GOT3 (cell line): Measurements from ENCODE around the gene RPLP2.

Source experiments
- DNase-seq: peaks from one replicate; lab custom pipeline; 2025; ENCODE audit warnings: mixed read lengths; lab: John Stamatoyannopoulos, UW

RPLP2 gene

DNA sequence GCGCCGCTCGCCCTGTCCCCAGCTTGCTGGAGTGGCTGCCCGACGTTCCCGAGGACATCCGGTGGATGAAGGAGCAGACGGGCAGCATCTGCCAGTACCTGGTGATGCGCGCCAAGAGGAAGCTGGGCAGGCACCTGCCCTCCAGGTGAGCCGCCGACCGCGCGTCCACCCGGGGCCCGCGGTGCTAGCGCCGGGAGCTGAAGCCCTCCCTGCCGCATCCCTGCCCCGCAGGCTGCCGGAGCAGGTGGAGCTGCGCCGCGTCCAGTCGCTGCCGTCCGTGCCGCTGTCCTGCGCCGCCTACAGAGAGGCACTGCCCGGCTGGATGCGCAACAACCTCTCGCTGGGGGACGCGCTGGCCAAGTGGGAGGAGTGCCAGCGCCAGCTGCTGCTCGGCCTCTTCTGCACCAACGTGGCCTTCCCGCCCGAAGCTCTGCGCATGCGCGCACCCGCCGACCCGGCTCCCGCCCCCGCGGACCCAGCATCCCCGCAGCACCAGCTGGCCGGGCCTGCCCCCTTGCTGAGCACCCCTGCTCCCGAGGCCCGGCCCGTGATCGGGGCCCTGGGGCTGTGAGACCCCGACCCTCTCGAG, 14.6 kb downstream of the RPLP2 start:
- no peak for DNase-seq

DNA sequence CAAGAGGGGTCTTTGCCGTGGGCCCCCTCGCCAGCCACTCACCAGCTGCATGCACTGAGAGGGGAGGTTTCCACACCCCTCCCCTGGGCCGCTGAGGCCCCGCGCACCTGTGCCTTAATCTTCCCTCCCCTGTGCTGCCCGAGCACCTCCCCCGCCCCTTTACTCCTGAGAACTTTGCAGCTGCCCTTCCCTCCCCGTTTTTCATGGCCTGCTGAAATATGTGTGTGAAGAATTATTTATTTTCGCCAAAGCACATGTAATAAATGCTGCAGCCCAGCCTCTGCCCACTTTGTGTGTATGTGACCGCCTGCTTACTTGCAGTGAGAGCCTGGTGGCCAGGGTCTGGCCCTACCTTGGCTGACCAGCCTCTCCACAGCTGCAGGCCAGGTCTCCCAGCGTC, 15.2 kb downstream of the RPLP2 start:
- no peak for DNase-seq

- DNase-seq, result no peak
Measured at GRCh38 chr11:825366-826226, 15.8 kb downstream of the RPLP2 start.

DNA sequence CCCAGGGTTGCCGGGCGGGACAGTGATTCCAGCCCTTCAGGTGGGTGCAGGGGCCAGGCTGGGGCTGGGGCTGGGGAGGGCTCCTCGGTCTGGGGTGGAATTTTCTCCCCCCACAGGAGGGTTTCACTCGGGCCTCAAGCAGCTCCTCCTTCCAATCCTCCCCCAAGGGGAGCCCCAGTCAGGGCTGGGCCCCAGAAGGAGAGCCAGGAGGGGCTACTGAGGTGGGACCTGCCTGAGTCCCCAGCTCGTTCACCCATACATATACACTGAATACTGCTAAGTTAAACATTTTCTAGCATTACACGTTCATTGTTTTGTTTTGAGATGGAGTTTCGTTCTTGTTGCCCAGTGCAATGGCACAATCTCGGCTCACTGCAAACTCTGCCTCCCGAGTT, 16.5 kb downstream of the RPLP2 start:
- DNase-seq, result no peak

- no peak for DNase-seq
Measured at GRCh38 chr11:826836-827145, 17.0 kb downstream of the RPLP2 start.

GRCh38 chr11:827146-827896, 17.6 kb downstream of the RPLP2 start:
- no peak for DNase-seq

GRCh38 chr11:827897-828192, 18.1 kb downstream of the RPLP2 start, which contains the start of gene CRACR2B:
Gene CRACR2B (plus strand): TSS chr11:827919. CDS start chr11:828608, 689 bp downstream.
- no peak for DNase-seq

GRCh38 chr11:828506-829175, 18.9 kb downstream of the RPLP2 start:
- DNase-seq, result no peak

GRCh38 chr11:829176-829846, 19.5 kb downstream of the RPLP2 start:
- DNase-seq, result no peak

DNA sequence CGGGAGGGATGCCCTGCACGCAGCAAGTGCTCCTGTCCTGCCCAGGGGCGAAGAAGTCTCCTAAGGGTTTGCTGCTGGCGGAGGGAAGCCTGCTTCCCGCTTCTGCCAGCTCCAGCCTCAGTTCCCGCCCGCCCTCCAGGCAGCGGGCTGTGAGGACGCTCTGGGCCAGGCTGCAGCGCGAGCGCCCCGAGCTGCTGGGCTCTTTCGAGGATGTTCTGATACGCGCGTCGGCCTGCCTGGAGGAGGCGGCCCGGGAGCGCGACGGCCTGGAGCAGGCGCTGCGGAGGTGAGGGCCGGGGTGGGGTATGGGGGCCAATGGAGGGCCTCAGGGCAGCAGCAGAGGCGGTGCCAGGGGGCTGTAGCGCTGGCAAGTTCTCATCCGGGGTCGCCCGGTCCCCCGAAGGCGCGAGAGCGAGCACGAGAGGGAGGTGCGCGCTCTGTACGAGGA, 20.1 kb downstream of the RPLP2 start:
- no peak for DNase-seq

GRCh38 chr11:830295-831117, 20.7 kb downstream of the RPLP2 start:
- no peak for DNase-seq

DNA sequence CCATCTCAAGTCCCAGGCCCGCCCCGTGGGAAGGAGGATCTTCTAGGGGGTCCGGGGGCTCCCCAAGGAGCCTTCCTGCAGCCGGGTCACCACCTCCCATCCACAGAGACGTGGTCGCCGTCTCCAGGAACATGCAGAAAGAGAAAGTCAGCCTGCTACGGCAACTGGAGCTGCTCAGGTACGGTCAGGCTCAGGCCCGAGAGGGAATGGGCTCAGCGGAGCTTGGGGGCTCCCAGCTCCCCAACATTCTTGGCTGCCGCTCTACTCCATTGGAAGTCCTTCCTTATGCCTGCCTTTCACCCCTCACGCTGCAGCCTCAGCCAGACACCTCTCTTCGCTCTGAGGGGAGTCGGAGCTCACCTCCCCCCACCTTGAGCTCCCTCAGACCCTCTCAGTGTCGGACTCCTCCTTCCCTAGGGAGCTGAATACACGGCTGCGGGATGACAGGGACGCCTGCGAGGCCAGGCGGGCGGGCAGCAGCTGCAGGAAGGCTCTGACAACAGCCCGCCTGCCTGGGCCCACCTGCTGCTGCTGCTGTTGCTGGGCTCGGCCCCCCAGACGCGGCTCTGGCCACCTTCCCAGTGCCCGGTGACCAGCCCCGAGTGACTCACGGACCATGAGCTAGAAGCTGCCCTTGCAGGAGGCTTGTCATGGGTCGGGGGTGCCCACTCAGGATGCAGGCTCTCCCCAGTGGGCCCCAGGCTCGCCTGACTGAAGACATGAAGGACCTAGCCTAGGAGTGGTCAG, 21.5 kb downstream of the RPLP2 start:
- DNase-seq, result no peak

DNA sequence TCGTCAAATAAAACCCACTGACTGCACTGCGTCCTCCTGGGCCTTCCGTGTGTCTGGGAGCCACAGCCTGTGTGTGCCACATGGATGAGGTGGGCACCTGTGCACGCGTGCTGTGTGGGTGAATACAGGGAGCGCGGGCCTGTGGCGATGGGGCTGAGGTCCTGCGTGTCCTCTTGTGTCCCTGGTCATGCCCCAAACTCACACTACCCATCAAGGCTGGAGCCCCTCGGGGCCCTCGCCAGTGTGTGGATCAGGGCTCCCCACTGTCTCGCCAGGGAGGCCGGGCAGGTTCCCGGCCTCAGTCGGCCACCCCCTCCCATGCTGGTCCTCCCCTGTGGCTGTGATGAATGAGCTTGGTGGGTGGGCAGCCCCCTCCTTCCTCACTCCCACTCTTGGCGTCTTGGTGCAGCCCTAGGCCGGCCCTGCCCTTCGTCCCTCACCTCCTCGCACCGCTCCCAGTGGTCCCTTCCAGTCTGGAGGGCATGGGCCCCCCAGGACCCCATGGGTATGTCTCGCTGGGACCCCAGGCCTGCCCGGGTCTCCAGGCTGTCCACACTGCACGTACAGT, 22.3 kb downstream of the RPLP2 start:
- no peak for DNase-seq

DNA sequence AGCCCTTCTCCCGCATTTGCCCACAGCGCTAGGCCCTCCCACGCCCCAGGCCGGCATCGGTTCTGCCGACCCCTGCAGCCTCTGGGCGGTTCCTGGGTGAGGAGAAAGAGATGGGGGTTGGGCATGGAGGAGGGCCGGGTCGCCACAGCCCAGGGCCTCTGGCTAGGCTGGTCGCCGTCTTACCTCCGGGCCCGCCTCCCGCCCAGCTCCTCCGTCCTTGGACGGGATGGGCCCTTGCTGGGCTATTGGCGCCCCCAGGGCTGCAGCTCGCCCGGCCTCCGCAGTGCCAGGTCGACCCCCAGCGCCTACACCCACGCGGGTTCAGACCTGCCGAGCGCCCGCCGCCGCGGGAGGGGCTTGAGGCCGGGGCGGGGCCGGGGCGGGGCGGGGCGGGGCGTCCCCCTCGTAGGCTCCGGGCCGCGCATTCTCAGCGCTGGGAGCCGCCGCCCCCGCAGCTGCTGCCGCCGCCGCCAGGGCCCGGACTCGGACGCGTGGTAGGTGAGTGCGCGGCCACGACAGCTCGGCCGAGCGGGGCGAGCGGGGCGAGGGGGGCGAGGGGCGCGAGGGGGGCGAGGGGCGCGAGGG, 22.9 kb downstream of the RPLP2 start, which contains the start of gene CD151:
CD151 (plus strand) TSS at position 424 of the 585 bp plus-strand sequence. CDS start 3,118 bp downstream, outside the sequence.
- DNase-seq, result no peak

GRCh38 chr11:833114-833791, 23.5 kb downstream of the RPLP2 start:
- DNase-seq, result no peak

DNA sequence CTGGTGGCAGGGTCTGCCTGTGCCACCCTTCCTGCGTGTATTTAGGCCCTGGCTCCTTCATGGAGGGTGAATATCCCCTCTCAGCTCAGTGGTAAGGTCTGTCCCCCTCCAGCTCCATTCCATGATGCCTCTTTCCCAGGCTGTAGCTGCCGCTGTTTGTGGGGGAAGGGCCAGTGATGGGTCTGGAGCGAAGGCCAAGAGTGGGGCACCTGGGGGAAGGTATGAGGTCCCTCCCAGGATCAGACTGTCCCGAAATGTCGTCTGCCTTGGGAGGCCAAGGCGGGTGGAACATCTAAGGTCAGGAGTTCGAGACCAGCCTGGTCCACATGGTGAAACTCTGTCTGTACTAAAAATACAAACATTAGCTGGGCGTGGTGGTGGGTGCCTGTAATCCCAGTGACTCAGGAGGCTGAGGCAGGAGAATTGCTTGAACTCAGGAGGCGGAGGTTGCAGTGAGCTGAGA, 24.1 kb downstream of the RPLP2 start:
- no peak for DNase-seq

- no peak for DNase-seq
Measured at GRCh38 chr11:834371-835316, 24.9 kb downstream of the RPLP2 start.

GRCh38 chr11:836274-836673, 26.5 kb downstream of the RPLP2 start:
- DNase-seq, result no peak
